ENCODE measurements around the gene GOLGB1. TPM values are rescaled to one million over a fixed set of nuclear protein-coding genes. Genes with fewer than 3 reads are reported as not detected.
A peak's percentile ranks its signal among the peaks of the same experiment; 100 is the strongest.

GOLGB1 gene
- total and polyA plus RNA-seq, 10 donors = 7.2 to 87.0 (median 47.8) TPM

DNA sequence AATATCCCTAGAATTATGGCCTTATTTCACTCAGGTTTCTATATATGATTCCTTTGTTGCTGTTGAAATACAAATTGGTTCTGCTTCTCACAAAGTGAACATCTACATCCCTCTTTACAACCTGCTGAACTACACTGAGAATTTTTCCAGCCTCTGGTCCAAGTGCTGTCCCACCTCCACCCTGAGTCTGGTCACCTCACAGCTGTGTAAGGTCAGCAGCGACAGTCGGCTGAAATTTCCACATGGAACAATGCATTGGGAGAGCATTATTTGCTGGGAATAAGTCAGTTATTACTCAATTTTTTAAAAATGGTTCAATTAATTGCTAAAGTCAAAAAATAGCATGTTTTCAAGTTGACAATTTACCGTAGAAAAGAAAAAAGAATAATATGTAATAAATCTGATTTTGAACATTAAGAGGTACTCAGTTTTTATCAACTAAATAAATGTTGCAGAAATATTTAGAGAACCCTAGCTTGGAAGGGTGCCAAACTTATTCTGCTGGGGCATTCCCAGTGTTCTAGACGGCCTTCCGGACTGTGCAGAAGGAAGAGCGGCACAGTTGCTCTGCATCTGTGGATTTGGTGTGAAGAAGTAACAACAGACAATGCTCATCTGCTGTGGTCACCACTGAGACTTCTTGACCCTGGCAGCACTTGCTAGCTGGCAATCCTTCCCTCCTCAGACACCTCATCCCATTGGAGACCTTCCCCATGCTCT, 90.7 kb downstream of the GOLGB1 start:
- no peaks in the 10 kb centered on the region for H3K27me3 ChIP-seq (replicated peaks in 1 of 7)
- intact Hi-C loops (cut with DNase I; ENCODE audit: low total_unique reads) = no loop called here
- TF ChIP-seq POLR2A (IDR thresholded peaks at IDR 0.05) (no peak), POLR2AphosphoS5 (IDR thresholded peaks at IDR 0.05) (no peak)
- TF ChIP-seq, protein P1, sequence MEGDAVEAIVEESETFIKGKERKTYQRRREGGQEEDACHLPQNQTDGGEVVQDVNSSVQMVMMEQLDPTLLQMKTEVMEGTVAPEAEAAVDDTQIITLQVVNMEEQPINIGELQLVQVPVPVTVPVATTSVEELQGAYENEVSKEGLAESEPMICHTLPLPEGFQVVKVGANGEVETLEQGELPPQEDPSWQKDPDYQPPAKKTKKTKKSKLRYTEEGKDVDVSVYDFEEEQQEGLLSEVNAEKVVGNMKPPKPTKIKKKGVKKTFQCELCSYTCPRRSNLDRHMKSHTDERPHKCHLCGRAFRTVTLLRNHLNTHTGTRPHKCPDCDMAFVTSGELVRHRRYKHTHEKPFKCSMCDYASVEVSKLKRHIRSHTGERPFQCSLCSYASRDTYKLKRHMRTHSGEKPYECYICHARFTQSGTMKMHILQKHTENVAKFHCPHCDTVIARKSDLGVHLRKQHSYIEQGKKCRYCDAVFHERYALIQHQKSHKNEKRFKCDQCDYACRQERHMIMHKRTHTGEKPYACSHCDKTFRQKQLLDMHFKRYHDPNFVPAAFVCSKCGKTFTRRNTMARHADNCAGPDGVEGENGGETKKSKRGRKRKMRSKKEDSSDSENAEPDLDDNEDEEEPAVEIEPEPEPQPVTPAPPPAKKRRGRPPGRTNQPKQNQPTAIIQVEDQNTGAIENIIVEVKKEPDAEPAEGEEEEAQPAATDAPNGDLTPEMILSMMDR (IDR thresholded peaks at IDR 0.05 in 8 of 11, conservative IDR thresholded peaks at IDR 0.05 in 3 of 11) = no peak
- H3K4me3 ChIP-seq = peak overlapping the region; percentile 35 to 71 (median 46)
- 70 to 87% (median 81%) methylated on average over 6 of the region's 6 CpGs for WGBS, 5 donors
- H3K4me1 ChIP-seq = peaks cover 29 to 75% (median 56%) of the 10 kb centered on the region in 6 donors
- no peaks in the 10 kb centered on the region for H3K9me3 ChIP-seq
- peaks cover 2 to 72% (median 38%) of the 10 kb centered on the region in 6 donors for H3K36me3 ChIP-seq
- peak overlapping the region; percentile 90 to 98 (median 96) for H3K27ac ChIP-seq
- DNase-seq = no peak

DNA sequence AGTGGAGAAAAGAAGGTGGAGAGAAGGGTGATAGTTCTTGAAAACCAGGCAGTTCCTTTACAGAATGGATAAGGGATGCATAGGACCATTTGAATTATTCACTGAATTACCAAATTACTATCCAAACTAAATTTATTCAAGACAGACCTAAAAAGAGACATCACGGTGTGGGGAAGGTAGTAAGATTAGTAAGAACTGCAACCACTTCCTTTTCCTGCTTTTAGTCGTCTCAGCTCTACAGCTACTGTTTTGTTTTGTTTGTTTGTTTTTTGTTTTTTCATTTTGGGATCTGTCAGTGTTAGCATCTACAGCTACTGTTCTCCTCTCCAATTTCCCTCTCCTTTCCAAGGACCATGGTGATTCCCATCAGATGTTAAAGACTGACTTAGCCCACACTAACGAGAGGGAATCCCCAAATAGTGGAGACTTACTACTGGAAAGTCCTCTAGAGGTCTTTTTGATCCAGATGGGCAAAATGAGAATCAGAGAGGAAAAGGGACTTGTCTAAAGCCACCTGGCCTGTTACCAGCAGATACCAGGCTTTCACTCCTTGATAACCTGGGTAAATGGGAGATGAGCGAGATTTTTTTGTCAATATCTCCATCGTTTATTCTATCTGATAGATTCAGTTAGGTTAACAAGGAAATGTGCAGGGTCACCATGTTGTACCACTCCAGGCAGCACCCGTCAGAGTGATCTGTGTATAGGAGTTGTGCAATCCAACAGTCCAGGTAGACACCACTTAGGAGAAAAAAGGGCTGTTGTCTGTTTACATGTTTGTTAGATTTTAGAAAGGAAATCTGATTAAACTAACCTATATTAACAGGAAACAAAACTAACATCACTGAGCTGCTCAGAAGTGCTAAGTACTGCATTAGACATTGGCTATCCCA, 94.8 kb downstream of the GOLGB1 start:
- Histone ChIP-seq H3K9me3 (no peaks in the 10 kb centered on the region), H3K4me3 (peak overlapping the region in 1 of 8 donors; percentile 40), H3K36me3 (peaks cover 0 to 96% (median 52%) of the 10 kb centered on the region in 6 donors), H3K4me1 (peaks cover 22 to 100% (median 73%) of the 10 kb centered on the region in 6 donors), H3K27me3 (replicated peaks in 1 of 7) (no peaks in the 10 kb centered on the region), H3K27ac (peak overlapping the region in 7 of 8 donors; percentile 18 to 83 (median 73))
- intact Hi-C loops (cut with DNase I; ENCODE audit: low total_unique reads) = no loop called here
- DNase-seq = no peak
- WGBS, 5 donors = 50 to 64% (median 61%) methylated on average over 6 of the region's 6 CpGs
- TF ChIP-seq, protein P1 (IDR thresholded peaks at IDR 0.05 in 8 of 11, conservative IDR thresholded peaks at IDR 0.05 in 3 of 11) = no peak
- TF ChIP-seq POLR2A (IDR thresholded peaks at IDR 0.05) (no peak), POLR2AphosphoS5 (IDR thresholded peaks at IDR 0.05) (no peak)

DNA sequence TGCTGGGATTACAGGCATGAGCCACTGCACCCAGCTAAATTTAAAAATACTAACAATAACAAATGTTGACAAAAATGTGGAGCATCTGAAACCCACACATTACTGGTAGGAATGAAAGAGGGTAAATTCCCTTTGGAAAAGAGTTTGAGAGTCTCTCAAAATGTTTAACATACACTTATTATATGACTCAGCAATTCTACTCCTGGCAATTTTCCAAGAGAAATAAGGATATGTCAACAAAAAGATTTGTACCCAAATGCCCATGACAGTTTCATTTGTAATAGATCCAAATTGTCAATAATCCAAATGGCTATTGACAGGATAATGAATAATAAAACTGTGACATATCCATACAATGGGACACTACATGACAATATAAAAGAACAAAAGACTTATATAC, 97.9 kb downstream of the GOLGB1 start:
- H3K4me1 ChIP-seq = peaks cover 5 to 95% (median 48%) of the 10 kb centered on the region in 6 donors
- H3K27me3 ChIP-seq (replicated peaks in 1 of 7) = no peaks in the 10 kb centered on the region
- peak overlapping the region in 2 of 8 donors; percentile 19 to 39 for H3K27ac ChIP-seq
- intact Hi-C loops (cut with DNase I; ENCODE audit: low total_unique reads) = no loop called here
- no peaks in the 10 kb centered on the region for H3K9me3 ChIP-seq
- no peak for DNase-seq
- H3K4me3 ChIP-seq = peak overlapping the region in 1 of 8 donors; percentile 4
- peaks cover 0 to 100% (median 49%) of the 10 kb centered on the region in 6 donors for H3K36me3 ChIP-seq
- TF ChIP-seq, protein P1 (IDR thresholded peaks at IDR 0.05 in 8 of 11, conservative IDR thresholded peaks at IDR 0.05 in 3 of 11) = no peak
- TF ChIP-seq POLR2A (IDR thresholded peaks at IDR 0.05) = no peak
- no peak for TF ChIP-seq POLR2AphosphoS5 (IDR thresholded peaks at IDR 0.05)

DNA sequence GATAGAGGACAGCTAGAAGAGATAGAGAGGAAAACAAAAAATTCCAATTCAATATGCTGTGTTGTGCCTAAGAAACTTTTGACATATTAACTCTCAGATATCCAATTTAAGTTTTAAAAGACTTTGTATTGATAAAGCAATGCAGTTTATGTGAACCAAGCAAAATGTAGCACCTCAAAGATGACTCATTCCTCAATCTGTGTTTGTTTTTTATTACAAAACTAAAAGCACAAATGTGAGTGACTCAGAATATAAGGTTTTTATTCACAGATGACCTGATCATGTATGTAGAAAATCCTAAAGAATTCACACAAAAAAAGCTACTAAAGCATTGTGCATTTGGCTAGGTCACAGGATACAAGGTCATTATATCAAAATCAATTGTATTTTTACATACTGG, 99.9 kb downstream of the GOLGB1 start:
- DNase-seq = no peak
- H3K9me3 ChIP-seq = no peaks in the 10 kb centered on the region
- peak overlapping the region in 4 of 8 donors; percentile 24 to 64 (median 50) for H3K27ac ChIP-seq
- no peak overlapping the region for H3K4me3 ChIP-seq
- H3K4me1 ChIP-seq = peaks cover 0 to 75% (median 42%) of the 10 kb centered on the region in 6 donors
- no peaks in the 10 kb centered on the region for H3K27me3 ChIP-seq (replicated peaks in 1 of 7)
- no peak for TF ChIP-seq POLR2A (IDR thresholded peaks at IDR 0.05)
- no peak for TF ChIP-seq POLR2AphosphoS5 (IDR thresholded peaks at IDR 0.05)
- TF ChIP-seq, protein P1 (IDR thresholded peaks at IDR 0.05 in 8 of 11, conservative IDR thresholded peaks at IDR 0.05 in 3 of 11) = no peak
- H3K36me3 ChIP-seq = peaks cover 0 to 91% (median 47%) of the 10 kb centered on the region in 6 donors
- intact Hi-C loops (cut with DNase I; ENCODE audit: low total_unique reads) = no loop called here
